Osteoblast (primary cell): Measurements from ENCODE around the gene LYSMD2. TPM values are rescaled to one million over a fixed set of nuclear protein-coding genes. Genes with fewer than 3 reads are reported as not detected.

Experiments used
- DNase-seq: peaks from one replicate; pipeline ENCODE4 v3.0.0; 2011; ENCODE audit warnings: low spot score, mixed read lengths; ENCODE audit not compliant: insufficient read length; ENCODE audit errors: missing footprints
- H2AFZ ChIP-seq: 2 replicates; pipeline ENCODE4 v1.6.0; 2011; ENCODE audit warnings: mild to moderate bottlenecking, low read length
- H3K27ac ChIP-seq: 2 replicates; pipeline ENCODE4 v1.5.1; 2011; ENCODE audit warnings: mild to moderate bottlenecking, low read depth, low read length, moderate library complexity
- H3K27me3 ChIP-seq: 2 replicates; pipeline ENCODE4 v1.6.0; 2012; ENCODE audit warnings: mild to moderate bottlenecking, control low read depth, inconsistent platforms, low read length, moderate library complexity; ENCODE audit not compliant: insufficient read depth
- H3K36me3 ChIP-seq: 2 replicates; pipeline ENCODE4 v1.5.1; 2011; ENCODE audit warnings: mild to moderate bottlenecking, low read length, control low read depth, moderate library complexity; ENCODE audit not compliant: insufficient read depth
- H3K4me1 ChIP-seq: 2 replicates; pipeline ENCODE4 v1.5.1; 2011; ENCODE audit warnings: mild to moderate bottlenecking, low read length, control low read depth, moderate library complexity; ENCODE audit not compliant: insufficient read depth
- H3K4me2 ChIP-seq: 2 replicates; pipeline ENCODE4 v1.6.0; 2011; ENCODE audit warnings: mild to moderate bottlenecking, low read length; ENCODE audit not compliant: insufficient read depth
- H3K4me3 ChIP-seq: fragments of 200-600 bp; sonication (generic); 3 replicates; pipeline ENCODE4 v1.5.1; 2012; ENCODE audit warnings: mild to moderate bottlenecking, low read length, inconsistent platforms; ENCODE audit not compliant: insufficient read depth
- H3K79me2 ChIP-seq: 2 replicates; pipeline ENCODE4 v1.6.0; 2012; ENCODE audit warnings: mild to moderate bottlenecking, low read length, control low read depth, inconsistent platforms; ENCODE audit not compliant: insufficient read depth
- H3K9me3 ChIP-seq: 2 replicates; pipeline ENCODE4 v1.5.1; 2011; ENCODE audit warnings: low read depth, low read length, control low read depth
- H4K20me1 ChIP-seq: 2 replicates; pipeline ENCODE4 v1.6.0; 2012; ENCODE audit warnings: mild to moderate bottlenecking, low read length, control low read depth; ENCODE audit not compliant: insufficient read depth
- total RNA-seq: library from RNA; depleted of rRNA; stranded (reverse); fragments of >200 nt; gene quantifications from 2 replicates; pipeline ENCODE4 v1.2.3, GENCODE V29; 2012
- TF ChIP-seq, protein P1 (sequence below): IDR thresholded peaks from 2 replicates; pipeline ENCODE4 v1.5.1; 2011; ENCODE audit warnings: mild to moderate bottlenecking, low read depth, low read length, moderate library complexity; ENCODE audit errors: extremely low read depth

The LYSMD2 gene
- total RNA-seq, 1 donor, result 3.3 TPM

DNA sequence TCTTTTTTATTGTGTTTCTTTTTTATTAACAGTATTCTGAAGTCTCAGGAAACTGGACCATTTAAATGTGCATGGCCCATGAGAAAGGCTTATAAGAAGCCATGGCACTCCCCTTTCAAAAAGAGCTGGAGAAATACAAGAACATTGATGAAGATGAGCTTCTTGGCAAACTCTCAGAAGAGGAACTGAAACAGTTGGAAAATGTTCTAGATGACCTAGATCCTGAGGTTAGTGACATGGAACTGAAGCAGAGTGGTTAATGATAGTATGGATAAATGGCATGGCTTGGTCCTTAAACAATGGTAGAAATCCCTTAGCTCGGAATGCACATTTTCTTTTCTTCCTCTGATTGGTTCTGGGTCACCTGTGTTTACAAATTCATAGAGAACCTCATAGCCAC, 28.9 kb upstream of the LYSMD2 start:
- H3K36me3 ChIP-seq, result no peaks in the 10 kb centered on the region
- H3K4me2 ChIP-seq, result no peak overlapping the region
- no peak overlapping the region for H3K4me3 ChIP-seq
- TF ChIP-seq, protein P1, sequence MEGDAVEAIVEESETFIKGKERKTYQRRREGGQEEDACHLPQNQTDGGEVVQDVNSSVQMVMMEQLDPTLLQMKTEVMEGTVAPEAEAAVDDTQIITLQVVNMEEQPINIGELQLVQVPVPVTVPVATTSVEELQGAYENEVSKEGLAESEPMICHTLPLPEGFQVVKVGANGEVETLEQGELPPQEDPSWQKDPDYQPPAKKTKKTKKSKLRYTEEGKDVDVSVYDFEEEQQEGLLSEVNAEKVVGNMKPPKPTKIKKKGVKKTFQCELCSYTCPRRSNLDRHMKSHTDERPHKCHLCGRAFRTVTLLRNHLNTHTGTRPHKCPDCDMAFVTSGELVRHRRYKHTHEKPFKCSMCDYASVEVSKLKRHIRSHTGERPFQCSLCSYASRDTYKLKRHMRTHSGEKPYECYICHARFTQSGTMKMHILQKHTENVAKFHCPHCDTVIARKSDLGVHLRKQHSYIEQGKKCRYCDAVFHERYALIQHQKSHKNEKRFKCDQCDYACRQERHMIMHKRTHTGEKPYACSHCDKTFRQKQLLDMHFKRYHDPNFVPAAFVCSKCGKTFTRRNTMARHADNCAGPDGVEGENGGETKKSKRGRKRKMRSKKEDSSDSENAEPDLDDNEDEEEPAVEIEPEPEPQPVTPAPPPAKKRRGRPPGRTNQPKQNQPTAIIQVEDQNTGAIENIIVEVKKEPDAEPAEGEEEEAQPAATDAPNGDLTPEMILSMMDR, result no peak
- H2AFZ ChIP-seq, result no peak overlapping the region
- no peaks in the 10 kb centered on the region for H3K9me3 ChIP-seq
- DNase-seq, result no peak
- no peak overlapping the region for H3K27ac ChIP-seq
- H3K79me2 ChIP-seq, result no peaks in the 10 kb centered on the region
- H3K4me1 ChIP-seq, result no peaks in the 10 kb centered on the region
- no peaks in the 10 kb centered on the region for H4K20me1 ChIP-seq
- H3K27me3 ChIP-seq, result no peaks in the 10 kb centered on the region

GRCh38 chr15:51765751-51766150, 28.3 kb upstream of the LYSMD2 start:
- H3K4me2 ChIP-seq, result no peak overlapping the region
- no peak overlapping the region for H3K27ac ChIP-seq
- no peaks in the 10 kb centered on the region for H3K4me1 ChIP-seq
- no peak for DNase-seq
- no peaks in the 10 kb centered on the region for H3K36me3 ChIP-seq
- H2AFZ ChIP-seq, result no peak overlapping the region
- no peaks in the 10 kb centered on the region for H4K20me1 ChIP-seq
- TF ChIP-seq, protein P1, result no peak
- no peaks in the 10 kb centered on the region for H3K79me2 ChIP-seq
- H3K4me3 ChIP-seq, result no peak overlapping the region
- no peaks in the 10 kb centered on the region for H3K9me3 ChIP-seq
- no peaks in the 10 kb centered on the region for H3K27me3 ChIP-seq

DNA sequence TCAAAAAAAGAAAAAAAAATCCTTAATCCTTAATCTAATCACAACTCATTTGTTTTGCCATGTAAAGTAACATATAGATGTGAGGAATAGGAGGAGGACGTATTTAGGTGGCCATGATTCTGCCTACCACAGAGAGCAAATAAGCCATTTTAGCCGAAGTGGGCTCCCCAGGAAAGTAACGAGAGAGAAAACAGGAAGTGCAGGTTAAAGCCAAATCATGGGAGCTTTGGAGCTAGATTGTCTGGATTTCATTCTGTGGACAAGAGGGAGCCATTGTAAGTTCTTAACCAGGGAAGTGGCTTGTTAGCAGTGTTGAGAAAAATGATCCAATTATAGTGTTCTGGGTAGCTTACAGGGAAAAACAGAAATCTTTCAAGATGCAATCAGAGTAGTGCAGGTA, 23.4 kb upstream of the LYSMD2 start:
- Histone ChIP-seq H4K20me1 (no peaks in the 10 kb centered on the region), H3K36me3 (no peaks in the 10 kb centered on the region), H3K9me3 (no peaks in the 10 kb centered on the region), H3K4me2 (no peak overlapping the region), H3K4me1 (peaks cover 19% of the 10 kb centered on the region), H3K79me2 (no peaks in the 10 kb centered on the region), H2AFZ (no peak overlapping the region), H3K4me3 (no peak overlapping the region), H3K27me3 (no peaks in the 10 kb centered on the region), H3K27ac (no peak overlapping the region)
- no peak for DNase-seq
- TF ChIP-seq, protein P1, result no peak

GRCh38 chr15:51759557-51760070, 22.2 kb upstream of the LYSMD2 start:
- Histone ChIP-seq H3K79me2 (no peaks in the 10 kb centered on the region), H3K27ac (no peak overlapping the region), H3K27me3 (no peaks in the 10 kb centered on the region), H3K4me2 (no peak overlapping the region), H3K4me1 (peaks cover 19% of the 10 kb centered on the region), H3K4me3 (no peak overlapping the region), H3K36me3 (no peaks in the 10 kb centered on the region), H2AFZ (no peak overlapping the region), H3K9me3 (no peaks in the 10 kb centered on the region), H4K20me1 (no peaks in the 10 kb centered on the region)
- TF ChIP-seq, protein P1, result peak; percentile 27
- peak; percentile 82 for DNase-seq
